SK-N-MC (cell line): ENCODE measurements around the gene LIAS.

Experiments used
- DNase-seq: peaks from one replicate; pipeline ENCODE4 v3.0.0-alpha.2; 2011; ENCODE audit warnings: low read depth, low spot score
- H3K27ac ChIP-seq: fragments of 200-600 bp; sonication (generic); 2 replicates; pipeline ENCODE4 v1.5.1; 2016; ENCODE audit warnings: mixed run types
- H3K36me3 ChIP-seq: fragments of 200-600 bp; sonication (generic); 2 replicates; pipeline ENCODE4 v1.6.1; 2017; ENCODE audit warnings: antibody characterized with exemption, low read length, mixed read lengths; ENCODE audit not compliant: insufficient read depth
- H3K4me3 ChIP-seq: fragments of 200-600 bp; sonication (generic); 2 replicates; pipeline ENCODE4 v1.5.1; 2016
- H3K9ac ChIP-seq: fragments of 200-600 bp; sonication (generic); 2 replicates; pipeline ENCODE4 v1.8.0; 2017; ENCODE audit warnings: mixed run types, mixed read lengths; ENCODE audit not compliant: insufficient read length
- H3K9me3 ChIP-seq: fragments of 200-600 bp; sonication (generic); 2 replicates; pipeline ENCODE4 v1.6.1; 2017; ENCODE audit warnings: low read depth, mild to moderate bottlenecking, antibody characterized with exemption, low read length, moderate library complexity, mixed read lengths
- EZH2 ChIP-seq: fragments of 200-600 bp; sonication (generic); IDR thresholded peaks from one replicate; pipeline ENCODE4 v1.6.1; 2017; ENCODE audit warnings: antibody characterized with exemption
- FOXP2 ChIP-seq: optimal IDR thresholded peaks from 2 replicates; pipeline ENCODE3; 2011; ENCODE audit warnings: mild to moderate bottlenecking, moderate library complexity; ENCODE audit not compliant: insufficient read depth; ENCODE audit errors: extremely low read length, control extremely low read depth
- POLR2AphosphoS5 ChIP-seq: IDR thresholded peaks from 2 replicates; pipeline ENCODE4 v1.6.1; 2012; ENCODE audit warnings: mild to moderate bottlenecking, low read depth, low read length, borderline replicate concordance

Gene LIAS

DNA sequence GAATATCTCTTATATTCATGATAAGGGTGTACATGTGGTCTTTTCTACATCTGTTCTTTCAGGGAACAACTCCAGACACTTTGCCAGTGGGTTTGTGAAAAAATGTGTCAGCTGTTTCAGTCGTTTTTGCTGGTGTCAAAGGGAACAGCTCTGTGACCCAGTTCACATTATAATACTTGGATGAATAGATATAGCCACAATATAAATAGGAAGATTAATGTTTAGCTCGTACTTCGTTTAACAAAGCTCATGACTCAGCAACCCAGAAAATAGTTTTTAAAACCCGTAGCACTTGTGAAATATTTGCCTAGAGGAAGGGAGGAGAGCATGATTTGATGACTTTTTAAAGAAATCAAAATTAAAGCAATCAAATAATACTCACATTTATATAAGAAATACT, 7.9 kb downstream of the LIAS start:
- Histone ChIP-seq H3K9ac (peak overlapping the region; percentile 70), H3K9me3 (no peaks in the 10 kb centered on the region), H3K4me3 (peak overlapping the region; percentile 48), H3K27ac (peak overlapping the region; percentile 91), H3K36me3 (peaks cover 46% of the 10 kb centered on the region)
- TF ChIP-seq POLR2AphosphoS5 = no peak
- no peak for TF ChIP-seq FOXP2
- no peak for TF ChIP-seq EZH2
- DNase-seq = peak; percentile 68

DNA sequence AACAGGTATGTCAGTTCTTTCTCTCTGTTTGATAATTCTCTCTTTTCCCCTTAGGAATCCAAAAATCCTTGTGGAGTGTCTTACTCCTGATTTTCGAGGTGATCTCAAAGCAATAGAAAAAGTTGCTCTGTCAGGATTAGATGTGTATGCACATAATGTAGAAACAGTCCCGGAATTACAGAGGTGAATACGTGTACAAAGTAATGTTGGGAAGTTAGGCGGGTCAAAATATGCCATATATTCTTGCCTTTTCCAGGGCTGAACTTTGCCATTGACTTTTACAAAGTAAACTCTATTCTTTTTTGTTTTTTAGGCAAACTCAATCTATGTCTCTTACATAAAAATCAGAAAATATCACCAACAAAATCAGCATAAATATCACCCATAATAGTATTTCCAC, 8.6 kb downstream of the LIAS start:
- peak overlapping the region; percentile 70 for H3K9ac ChIP-seq
- no peak for DNase-seq
- peak overlapping the region; percentile 32; the same call in 1 of the 2 replicates for H3K4me3 ChIP-seq
- H3K36me3 ChIP-seq = peaks cover 51% of the 10 kb centered on the region
- H3K9me3 ChIP-seq = no peaks in the 10 kb centered on the region
- no peak for TF ChIP-seq EZH2
- TF ChIP-seq FOXP2 = no peak
- no peak for TF ChIP-seq POLR2AphosphoS5
- peak overlapping the region; percentile 91 for H3K27ac ChIP-seq

DNA sequence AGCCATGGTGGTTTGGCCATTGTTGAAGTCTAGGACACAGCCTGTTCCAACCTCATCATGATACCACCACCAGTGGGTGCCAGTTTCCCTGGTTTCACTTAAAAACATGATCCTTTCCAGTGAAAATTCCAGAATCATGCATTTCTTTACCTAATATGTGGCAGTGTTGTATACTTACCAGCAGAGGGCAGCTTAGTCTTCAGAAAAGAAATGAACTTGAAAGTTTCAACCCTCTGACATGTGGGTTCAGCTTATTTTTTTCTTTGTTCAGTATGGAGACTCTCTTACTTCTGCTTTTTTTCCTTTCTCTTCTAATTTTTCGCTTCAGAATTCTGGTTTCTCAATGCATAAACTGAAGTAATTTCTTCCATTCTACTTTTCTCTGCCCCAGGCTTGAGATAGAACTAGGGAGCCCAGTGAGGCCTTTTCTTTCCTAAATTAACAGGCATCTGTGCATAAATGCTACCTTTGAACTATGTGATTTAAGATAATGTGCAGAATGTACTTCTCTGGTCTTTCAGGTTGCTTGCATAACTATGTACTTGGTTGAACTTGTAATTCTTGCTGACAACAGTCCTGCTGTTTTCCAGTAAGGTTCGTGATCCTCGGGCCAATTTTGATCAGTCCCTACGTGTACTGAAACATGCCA, 10.7 kb downstream of the LIAS start:
- Histone ChIP-seq H3K9me3 (no peaks in the 10 kb centered on the region), H3K4me3 (no peak overlapping the region), H3K27ac (peak overlapping the region; percentile 84), H3K9ac (peak overlapping the region; percentile 75), H3K36me3 (peaks cover 48% of the 10 kb centered on the region)
- TF ChIP-seq EZH2 = no peak
- TF ChIP-seq POLR2AphosphoS5 = 0 out of 2 replicates have a peak, but pooled peaks have one; percentile 27
- peak; percentile 88 for DNase-seq

DNA sequence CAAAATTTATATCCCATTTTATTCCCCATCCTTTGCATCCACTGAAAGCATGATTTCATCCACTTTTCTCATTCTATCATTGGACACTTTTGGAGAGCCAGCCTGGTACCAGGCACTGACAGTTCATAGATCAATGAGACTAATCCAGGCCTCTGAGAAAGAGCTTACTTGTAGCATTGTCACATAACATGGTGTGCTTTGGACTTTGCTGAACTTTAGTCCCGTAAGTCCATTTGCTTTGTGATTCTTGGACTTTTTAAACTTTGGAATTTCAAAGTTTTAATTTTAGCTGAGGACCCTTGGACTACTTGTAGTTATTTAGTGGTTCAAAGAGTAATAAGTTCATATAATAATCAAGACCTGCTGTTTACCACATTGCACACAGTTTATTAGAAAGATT, 11.5 kb downstream of the LIAS start:
- H3K9ac ChIP-seq = no peak overlapping the region
- no peak for DNase-seq
- H3K27ac ChIP-seq = peak overlapping the region; percentile 37; the same call in 1 of the 2 replicates
- no peaks in the 10 kb centered on the region for H3K9me3 ChIP-seq
- H3K36me3 ChIP-seq = peaks cover 40% of the 10 kb centered on the region
- TF ChIP-seq FOXP2 (no peak), EZH2 (no peak), POLR2AphosphoS5 (no peak)
- no peak overlapping the region for H3K4me3 ChIP-seq

DNA sequence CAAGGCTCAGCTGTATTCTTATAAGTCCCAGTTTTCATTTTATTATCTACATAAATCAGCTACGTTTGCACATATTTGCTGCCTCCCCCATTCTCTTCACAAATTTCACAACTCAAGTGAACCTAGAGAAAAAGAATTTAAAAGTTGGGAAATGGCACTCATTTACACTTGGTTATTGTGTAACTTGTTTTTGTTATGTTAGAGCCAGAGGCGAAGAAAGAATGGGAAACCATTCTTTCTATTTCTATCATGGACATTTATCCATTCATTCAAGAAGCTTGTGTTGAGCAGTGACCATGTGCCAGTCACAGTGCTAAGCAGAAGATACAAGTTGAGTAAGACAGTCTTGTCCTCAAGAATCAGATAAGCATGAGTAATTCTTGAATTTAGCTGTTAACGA, 13.5 kb downstream of the LIAS start:
- peaks cover 29% of the 10 kb centered on the region for H3K36me3 ChIP-seq

DNA sequence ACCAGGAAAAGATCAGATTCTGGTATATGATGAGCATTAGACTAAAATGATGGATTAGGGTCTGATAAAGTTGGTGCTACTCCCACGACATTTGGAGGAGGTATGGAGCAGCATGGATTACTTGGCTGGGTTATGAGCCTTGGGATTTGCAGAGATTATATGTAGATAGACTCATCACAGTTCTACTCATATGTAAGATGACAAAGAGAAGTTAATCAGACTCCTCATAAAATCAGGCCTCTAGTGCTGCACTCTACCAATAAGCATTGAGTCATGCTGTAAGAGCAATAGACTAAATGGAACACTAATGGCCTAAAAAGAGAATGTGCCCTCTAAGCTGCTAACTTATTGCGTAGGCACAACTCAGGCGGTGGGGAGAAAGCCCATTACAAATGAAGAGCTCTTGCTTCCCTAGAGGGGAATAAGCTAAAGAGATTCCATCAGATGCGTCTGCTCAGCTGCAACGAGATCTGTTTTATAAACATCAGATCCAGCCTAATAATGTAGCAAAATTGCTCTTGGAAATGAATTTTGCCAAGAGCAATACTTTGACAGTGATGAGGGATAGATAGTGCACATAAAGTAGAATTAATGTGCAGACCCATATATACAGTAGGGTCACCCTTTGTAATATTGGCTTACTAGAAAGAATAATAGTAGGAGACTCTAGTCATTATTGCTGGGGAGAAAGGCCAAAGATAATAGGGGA, 17.5 kb downstream of the LIAS start:
- H3K27ac ChIP-seq = peak overlapping the region; percentile 46; the same call in 1 of the 2 replicates
- H3K9me3 ChIP-seq = no peaks in the 10 kb centered on the region
- TF ChIP-seq EZH2 = no peak
- no peak for TF ChIP-seq FOXP2
- no peak for TF ChIP-seq POLR2AphosphoS5
- no peak for DNase-seq
- peaks cover 16% of the 10 kb centered on the region for H3K36me3 ChIP-seq
- H3K9ac ChIP-seq = no peak overlapping the region
- H3K4me3 ChIP-seq = no peak overlapping the region

More for the DNA sequence above, 13.5 kb downstream of the LIAS start:
- H3K27ac ChIP-seq = peak overlapping the region; percentile 60
- H3K9me3 ChIP-seq = no peaks in the 10 kb centered on the region
- DNase-seq = no peak
- no peak overlapping the region for H3K9ac ChIP-seq
- no peak overlapping the region for H3K4me3 ChIP-seq
- TF ChIP-seq EZH2 (no peak), POLR2AphosphoS5 (no peak), FOXP2 (no peak)

DNA sequence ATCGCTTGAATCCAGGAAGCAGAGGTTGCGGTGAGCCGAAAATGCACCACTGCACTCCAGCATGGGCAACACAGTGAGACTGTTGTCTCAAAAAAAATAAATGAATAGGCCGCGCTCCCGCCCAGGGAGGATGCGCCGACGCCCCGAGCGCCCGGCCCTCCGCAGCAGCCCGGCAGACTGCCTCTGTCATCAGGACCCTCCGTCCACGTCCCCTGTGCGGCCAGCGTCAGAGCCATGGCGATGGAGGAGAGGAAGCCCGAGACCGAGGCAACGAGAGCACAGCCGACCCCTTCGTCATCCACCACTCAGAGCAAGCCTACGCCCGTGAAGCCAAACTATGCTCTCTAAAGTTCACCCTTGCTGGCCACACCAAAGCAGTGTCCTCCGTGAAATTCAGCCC, 21.4 kb downstream of the LIAS start:
- Histone ChIP-seq H3K4me3 (no peak overlapping the region), H3K9ac (no peak overlapping the region), H3K36me3 (no peaks in the 10 kb centered on the region; the same call in 1 of the 2 replicates), H3K9me3 (no peaks in the 10 kb centered on the region), H3K27ac (no peak overlapping the region)
- TF ChIP-seq POLR2AphosphoS5 (no peak), FOXP2 (no peak), EZH2 (no peak)
- DNase-seq = no peak

DNA sequence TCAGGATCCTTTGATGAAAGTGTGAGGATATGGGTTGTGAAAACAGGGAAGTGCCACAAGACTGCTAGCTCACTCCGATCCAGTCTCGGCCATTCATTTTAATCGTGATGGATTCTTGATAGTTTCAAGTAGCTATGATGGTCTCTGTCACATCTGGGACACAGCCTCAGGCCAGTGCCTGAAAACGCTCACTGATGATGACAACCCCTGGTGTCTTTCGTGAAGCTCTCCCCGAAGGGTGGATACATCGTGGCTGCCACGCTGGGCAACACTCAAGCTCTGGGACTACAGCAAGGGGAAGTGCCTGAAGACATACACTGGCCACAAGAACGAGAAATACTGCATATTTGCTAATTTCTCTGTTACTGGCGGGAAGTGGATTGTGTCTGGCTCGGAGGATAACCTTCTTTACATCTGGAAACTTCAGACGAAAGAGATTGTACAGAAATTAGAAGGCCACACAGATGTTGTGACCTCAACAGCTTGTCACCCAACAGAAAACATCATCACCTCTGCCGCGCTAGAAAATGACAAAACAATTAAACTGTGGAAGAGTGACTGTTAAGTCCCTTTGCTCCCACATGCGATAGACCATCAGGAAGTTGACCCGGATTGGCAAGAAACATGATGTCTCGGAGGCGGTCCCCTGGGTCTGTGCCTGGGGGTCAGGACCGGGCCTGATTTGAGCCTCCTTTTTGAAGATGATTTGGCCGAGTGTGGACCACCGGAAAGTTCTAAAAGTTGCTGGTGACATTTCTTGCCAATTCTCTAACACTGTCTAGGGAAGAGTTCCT, 22.2 kb downstream of the LIAS start:
- H3K9me3 ChIP-seq = no peaks in the 10 kb centered on the region
- H3K4me3 ChIP-seq = no peak overlapping the region
- H3K27ac ChIP-seq = no peak overlapping the region
- no peak overlapping the region for H3K9ac ChIP-seq
- H3K36me3 ChIP-seq = no peaks in the 10 kb centered on the region; the same call in 1 of the 2 replicates
- TF ChIP-seq FOXP2 (no peak), POLR2AphosphoS5 (no peak), EZH2 (no peak)
- DNase-seq = no peak
